ENCODE measurements around the gene BTG2.
A peak's percentile ranks its signal among the peaks of the same experiment; 100 is the strongest.

Gene BTG2

DNA sequence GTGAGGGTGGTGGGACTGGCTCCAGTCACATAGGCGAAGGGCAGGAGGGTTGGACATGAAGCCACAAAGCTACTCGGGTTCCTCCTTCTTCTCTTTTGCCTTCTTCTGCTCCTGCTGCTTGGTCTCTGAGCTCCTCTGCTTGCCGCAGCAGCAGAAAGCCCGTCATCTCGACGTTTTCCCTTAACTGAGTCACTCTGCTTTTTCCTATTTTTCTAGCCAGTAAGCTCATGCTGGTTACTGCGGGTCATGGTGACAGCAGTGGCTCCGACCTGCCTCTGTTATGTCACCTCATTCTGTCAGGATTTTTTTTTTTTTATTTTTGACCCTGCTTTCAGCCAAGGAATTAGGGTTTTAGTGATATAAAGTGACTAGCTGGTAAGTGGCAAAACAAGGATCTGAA lies 48.2 kb downstream of the BTG2 start:
- no peak overlapping the region for H3K4me3 ChIP-seq
- peak overlapping the region in 1 of 2 donors; percentile 52 for H3K27ac ChIP-seq
- H3K27me3 ChIP-seq: no peaks in the 10 kb centered on the region
- DNase-seq: no peak
- no peaks in the 10 kb centered on the region for H3K36me3 ChIP-seq
- no peaks in the 10 kb centered on the region for H3K9me3 ChIP-seq
- TF ChIP-seq, protein P1, sequence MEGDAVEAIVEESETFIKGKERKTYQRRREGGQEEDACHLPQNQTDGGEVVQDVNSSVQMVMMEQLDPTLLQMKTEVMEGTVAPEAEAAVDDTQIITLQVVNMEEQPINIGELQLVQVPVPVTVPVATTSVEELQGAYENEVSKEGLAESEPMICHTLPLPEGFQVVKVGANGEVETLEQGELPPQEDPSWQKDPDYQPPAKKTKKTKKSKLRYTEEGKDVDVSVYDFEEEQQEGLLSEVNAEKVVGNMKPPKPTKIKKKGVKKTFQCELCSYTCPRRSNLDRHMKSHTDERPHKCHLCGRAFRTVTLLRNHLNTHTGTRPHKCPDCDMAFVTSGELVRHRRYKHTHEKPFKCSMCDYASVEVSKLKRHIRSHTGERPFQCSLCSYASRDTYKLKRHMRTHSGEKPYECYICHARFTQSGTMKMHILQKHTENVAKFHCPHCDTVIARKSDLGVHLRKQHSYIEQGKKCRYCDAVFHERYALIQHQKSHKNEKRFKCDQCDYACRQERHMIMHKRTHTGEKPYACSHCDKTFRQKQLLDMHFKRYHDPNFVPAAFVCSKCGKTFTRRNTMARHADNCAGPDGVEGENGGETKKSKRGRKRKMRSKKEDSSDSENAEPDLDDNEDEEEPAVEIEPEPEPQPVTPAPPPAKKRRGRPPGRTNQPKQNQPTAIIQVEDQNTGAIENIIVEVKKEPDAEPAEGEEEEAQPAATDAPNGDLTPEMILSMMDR (IDR thresholded peaks at IDR 0.05): no peak
- intact Hi-C loops (cut with DNase I; ENCODE audit: low total_unique reads): no loop called here
- H3K4me1 ChIP-seq: peaks cover 0 to 43% (median 18%) of the 10 kb centered on the region in 4 donors

DNA sequence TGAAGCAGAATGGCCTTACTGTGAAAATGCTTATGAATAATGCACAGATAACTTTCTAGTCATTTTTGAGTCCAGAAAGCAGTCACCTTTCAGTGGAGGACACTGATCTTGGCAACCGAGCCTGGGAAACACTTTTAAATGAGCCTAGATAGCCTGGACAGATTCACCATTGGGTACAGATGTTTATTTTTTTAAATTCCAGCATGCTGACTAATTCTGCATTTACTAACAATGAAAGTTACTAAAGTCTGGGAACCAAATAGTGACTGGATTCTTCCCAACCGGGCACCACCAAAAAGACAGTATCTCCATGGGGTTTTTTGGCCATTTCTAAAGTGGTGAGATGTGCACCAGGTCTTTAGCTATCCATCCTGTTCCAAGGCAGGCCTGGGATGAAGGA lies 48.9 kb downstream of the BTG2 start:
- no peaks in the 10 kb centered on the region for H3K9me3 ChIP-seq
- intact Hi-C loops (cut with DNase I; ENCODE audit: low total_unique reads): no loop called here
- peak overlapping the region; percentile 6 to 52 for H3K27ac ChIP-seq
- H3K36me3 ChIP-seq: no peaks in the 10 kb centered on the region
- H3K4me1 ChIP-seq: peaks cover 0 to 39% (median 14%) of the 10 kb centered on the region in 4 donors
- TF ChIP-seq, protein P1 (IDR thresholded peaks at IDR 0.05): no peak
- no peak for DNase-seq
- no peak overlapping the region for H3K4me3 ChIP-seq
- no peaks in the 10 kb centered on the region for H3K27me3 ChIP-seq

DNA sequence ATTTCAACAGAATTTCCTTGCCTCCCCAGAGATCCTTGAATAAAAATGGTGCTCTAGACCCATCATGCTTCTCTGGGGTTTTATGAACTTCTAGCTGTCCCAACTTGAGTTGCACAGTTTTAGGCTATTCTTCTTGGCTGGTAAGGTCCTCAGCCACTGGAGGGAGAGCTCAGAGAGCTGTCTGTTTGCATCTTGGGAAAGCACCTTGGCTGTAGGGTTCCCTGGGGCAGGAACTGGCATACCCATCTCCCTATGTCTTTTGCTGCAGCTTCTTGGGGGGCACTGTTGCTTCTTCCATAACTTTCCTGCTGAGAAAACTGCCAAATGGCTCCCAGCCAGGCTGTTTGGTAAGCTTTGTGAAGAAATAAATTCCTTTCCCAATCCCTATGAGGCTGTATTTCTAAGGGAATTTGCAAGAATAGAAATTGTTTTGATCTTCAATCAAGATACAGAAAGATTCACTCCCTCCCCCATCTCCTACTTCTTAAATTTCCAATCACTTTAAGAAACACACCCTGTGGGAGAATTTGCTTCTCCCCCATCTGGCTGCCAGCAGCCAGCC lies 53.8 kb downstream of the BTG2 start:
- H3K9me3 ChIP-seq: no peaks in the 10 kb centered on the region
- no peaks in the 10 kb centered on the region for H3K36me3 ChIP-seq
- TF ChIP-seq, protein P1 (IDR thresholded peaks at IDR 0.05): no peak
- intact Hi-C loops (cut with DNase I; ENCODE audit: low total_unique reads): no loop called here
- peaks cover 0 to 18% (median 5%) of the 10 kb centered on the region in 4 donors for H3K4me1 ChIP-seq
- no peak overlapping the region for H3K4me3 ChIP-seq
- no peak overlapping the region for H3K27ac ChIP-seq
- DNase-seq: peak in 1 of 2 donors; percentile 74
- H3K27me3 ChIP-seq: peaks cover 0 to under 1% of the 10 kb centered on the region in 2 donors
